Lower lobe of right lung (tissue), 2 donors: Measurements from ENCODE around the gene MIPEP. TPM values are rescaled to one million over a fixed set of nuclear protein-coding genes. Genes with fewer than 3 reads are reported as not detected.
A peak's percentile ranks its signal among the peaks of the same experiment; 100 is the strongest.

ENCODE experiments used
- ATAC-seq, 2 donors: fragments of 200-7000 bp; cut with Tn5 transposase; one replicate each; pipeline ENCODE4 v1.9.1; 2020 to 2022; ENCODE audit warnings: mild to moderate bottlenecking in 2 of 2, moderate library complexity in 2 of 2
- DNase-seq: peaks from one replicate; pipeline ENCODE4 v3.0.0-alpha.2; 2020
- H3K27ac ChIP-seq: fragments of 200-600 bp; one replicate; pipeline ENCODE4 v1.8.0; 2022
- H3K27me3 ChIP-seq: fragments of 200-600 bp; one replicate; pipeline ENCODE4 v1.8.0; 2022; ENCODE audit warnings: low read depth
- H3K36me3 ChIP-seq: fragments of 200-600 bp; one replicate; pipeline ENCODE4 v1.8.0; 2022; ENCODE audit warnings: mild to moderate bottlenecking
- H3K4me1 ChIP-seq: fragments of 200-600 bp; one replicate; pipeline ENCODE4 v1.8.0; 2022
- H3K4me3 ChIP-seq: fragments of 200-600 bp; one replicate; pipeline ENCODE4 v1.8.0; 2022; ENCODE audit warnings: mild to moderate bottlenecking
- H3K9me3 ChIP-seq: fragments of 200-600 bp; one replicate; pipeline ENCODE4 v1.8.0; 2022
- intact Hi-C: fragments of 100-400 bp; cut with DNase I; formaldehyde crosslinking; loops from one replicate; pipeline ENCODE4 v1.11.0; 2022
- total RNA-seq: library from RNA; stranded (reverse); fragmentation: NEBNext Ultra II Directional; extraction: Animal tissue kit (Norgen Biotek cat#: 25700); gene quantifications from one replicate; pipeline ENCODE4 v1.2.1, GENCODE V29; 2021
- TF ChIP-seq, protein P1 (sequence below): fragments of 200-600 bp; IDR thresholded peaks from one replicate; pipeline ENCODE4 v1.8.0; 2022; ENCODE audit warnings: antibody characterized with exemption, mild to moderate bottlenecking
- donor health status: DM: no; HTN: yes; CAD: no; lungs with severe emphysema.

The MIPEP gene
- total RNA-seq, 1 donor from 2014 or later, result 18.4 TPM

DNA sequence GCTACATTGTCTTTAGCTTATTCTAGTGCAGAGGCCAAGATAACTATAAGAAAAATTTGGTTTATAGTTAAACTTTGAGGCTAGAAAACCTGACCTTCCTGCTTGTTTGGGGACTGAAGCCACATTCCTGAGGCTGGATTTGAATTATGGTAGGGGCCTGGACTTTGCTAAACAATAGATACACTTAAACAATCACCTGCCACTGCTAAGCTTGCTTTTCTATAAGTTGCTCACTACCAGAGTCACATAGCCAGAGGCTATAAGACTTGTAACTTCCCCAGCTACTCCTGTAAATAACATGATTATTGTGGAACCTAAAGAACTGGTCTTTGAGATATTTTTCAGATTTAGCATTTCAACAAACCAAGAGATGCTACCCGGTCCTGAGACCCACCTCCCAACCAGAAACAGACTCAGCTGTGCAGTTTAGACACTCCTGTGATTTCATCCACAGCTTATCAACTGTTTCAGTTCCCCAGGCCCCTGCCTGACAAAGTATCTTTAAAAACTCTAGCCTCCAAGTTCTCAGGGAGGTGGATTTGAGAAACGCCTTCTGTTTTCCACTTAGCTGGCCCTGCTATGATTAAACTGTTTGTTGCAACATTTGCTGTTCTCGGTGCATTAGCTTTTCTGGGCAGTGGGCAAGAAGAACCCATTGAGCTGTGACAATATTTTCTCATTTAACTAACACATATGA, 77.7 kb downstream of the MIPEP start:
- DNase-seq (no peak), ATAC-seq (no peak)
- Histone ChIP-seq H3K36me3 (peaks cover 4% of the 10 kb centered on the region), H3K27ac (peak overlapping the region; percentile 6), H3K27me3 (no peaks in the 10 kb centered on the region), H3K4me1 (peaks cover 8% of the 10 kb centered on the region), H3K9me3 (no peaks in the 10 kb centered on the region), H3K4me3 (no peak overlapping the region)
- intact Hi-C loops, result no loop called here
- TF ChIP-seq, protein P1, sequence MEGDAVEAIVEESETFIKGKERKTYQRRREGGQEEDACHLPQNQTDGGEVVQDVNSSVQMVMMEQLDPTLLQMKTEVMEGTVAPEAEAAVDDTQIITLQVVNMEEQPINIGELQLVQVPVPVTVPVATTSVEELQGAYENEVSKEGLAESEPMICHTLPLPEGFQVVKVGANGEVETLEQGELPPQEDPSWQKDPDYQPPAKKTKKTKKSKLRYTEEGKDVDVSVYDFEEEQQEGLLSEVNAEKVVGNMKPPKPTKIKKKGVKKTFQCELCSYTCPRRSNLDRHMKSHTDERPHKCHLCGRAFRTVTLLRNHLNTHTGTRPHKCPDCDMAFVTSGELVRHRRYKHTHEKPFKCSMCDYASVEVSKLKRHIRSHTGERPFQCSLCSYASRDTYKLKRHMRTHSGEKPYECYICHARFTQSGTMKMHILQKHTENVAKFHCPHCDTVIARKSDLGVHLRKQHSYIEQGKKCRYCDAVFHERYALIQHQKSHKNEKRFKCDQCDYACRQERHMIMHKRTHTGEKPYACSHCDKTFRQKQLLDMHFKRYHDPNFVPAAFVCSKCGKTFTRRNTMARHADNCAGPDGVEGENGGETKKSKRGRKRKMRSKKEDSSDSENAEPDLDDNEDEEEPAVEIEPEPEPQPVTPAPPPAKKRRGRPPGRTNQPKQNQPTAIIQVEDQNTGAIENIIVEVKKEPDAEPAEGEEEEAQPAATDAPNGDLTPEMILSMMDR, result no peak

GRCh38 chr13:23810685-23811240, 78.4 kb downstream of the MIPEP start:
- Histone ChIP-seq H3K27me3 (no peaks in the 10 kb centered on the region), H3K27ac (no peak overlapping the region), H3K36me3 (peaks cover 6% of the 10 kb centered on the region), H3K4me1 (peaks cover 8% of the 10 kb centered on the region), H3K4me3 (no peak overlapping the region), H3K9me3 (no peaks in the 10 kb centered on the region)
- no peak for ATAC-seq
- intact Hi-C loops, result no loop called here
- TF ChIP-seq, protein P1, result no peak
- DNase-seq, result no peak

DNA sequence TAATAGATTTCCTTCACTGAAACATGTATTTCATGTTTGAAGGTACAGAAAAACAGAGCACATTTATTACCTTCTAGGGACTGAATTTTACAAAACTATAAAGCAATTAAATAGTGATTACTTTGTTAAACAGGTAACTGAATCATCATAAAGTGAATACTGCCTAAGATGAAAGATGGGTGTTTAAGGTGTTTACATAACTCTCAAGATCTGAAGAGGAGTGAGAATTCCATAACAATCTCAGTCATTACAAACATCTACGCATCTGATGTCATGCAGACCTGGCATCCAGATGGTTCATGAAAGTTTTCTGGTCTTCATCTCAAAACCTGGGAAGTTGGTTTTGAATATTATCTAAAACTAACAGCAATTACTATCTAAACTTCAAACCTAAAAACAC, 80.4 kb downstream of the MIPEP start:
- intact Hi-C loops, result no loop called here
- Histone ChIP-seq H3K27ac (no peak overlapping the region), H3K9me3 (no peaks in the 10 kb centered on the region), H3K36me3 (peaks cover 13% of the 10 kb centered on the region), H3K4me1 (peaks cover 8% of the 10 kb centered on the region), H3K27me3 (no peaks in the 10 kb centered on the region), H3K4me3 (no peak overlapping the region)
- TF ChIP-seq, protein P1, result no peak
- ATAC-seq (no peak), DNase-seq (no peak)

- Histone ChIP-seq H3K4me1 (peaks cover 8% of the 10 kb centered on the region), H3K27ac (no peak overlapping the region), H3K4me3 (no peak overlapping the region), H3K27me3 (no peaks in the 10 kb centered on the region), H3K36me3 (peaks cover 13% of the 10 kb centered on the region), H3K9me3 (no peaks in the 10 kb centered on the region)
- no peak for DNase-seq
- intact Hi-C loops, result no loop called here
- TF ChIP-seq, protein P1, result no peak
- ATAC-seq, result no peak
These were observed 82.2 kb downstream of the MIPEP start for GRCh38 chr13:23806874-23807526.

GRCh38 chr13:23805821-23806220, 83.4 kb downstream of the MIPEP start:
- H3K27ac ChIP-seq, result no peak overlapping the region
- ATAC-seq (no peak), DNase-seq (no peak)
- H3K4me1 ChIP-seq, result peaks cover under 1% of the 10 kb centered on the region
- H3K9me3 ChIP-seq, result no peaks in the 10 kb centered on the region
- H3K4me3 ChIP-seq, result no peak overlapping the region
- H3K36me3 ChIP-seq, result peaks cover 13% of the 10 kb centered on the region
- TF ChIP-seq, protein P1, result no peak
- intact Hi-C loops, result no loop called here
- no peaks in the 10 kb centered on the region for H3K27me3 ChIP-seq
